ENCODE results near the gene KMT2D.

DNA sequence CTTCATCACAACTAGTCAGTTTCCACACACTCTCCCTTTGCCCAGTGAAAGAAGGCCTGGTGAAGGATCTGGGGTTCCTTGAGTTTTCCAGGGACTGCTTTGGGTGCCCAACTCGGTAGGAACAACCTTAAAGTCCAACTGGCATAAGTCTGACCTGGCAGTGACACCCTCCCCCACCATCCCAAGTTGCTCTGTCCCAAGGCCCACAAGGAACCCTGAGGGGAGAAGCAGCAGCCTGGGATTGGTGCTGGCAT lies 1.6 kb downstream of the KMT2D start:
- TF ChIP-seq, protein P1, sequence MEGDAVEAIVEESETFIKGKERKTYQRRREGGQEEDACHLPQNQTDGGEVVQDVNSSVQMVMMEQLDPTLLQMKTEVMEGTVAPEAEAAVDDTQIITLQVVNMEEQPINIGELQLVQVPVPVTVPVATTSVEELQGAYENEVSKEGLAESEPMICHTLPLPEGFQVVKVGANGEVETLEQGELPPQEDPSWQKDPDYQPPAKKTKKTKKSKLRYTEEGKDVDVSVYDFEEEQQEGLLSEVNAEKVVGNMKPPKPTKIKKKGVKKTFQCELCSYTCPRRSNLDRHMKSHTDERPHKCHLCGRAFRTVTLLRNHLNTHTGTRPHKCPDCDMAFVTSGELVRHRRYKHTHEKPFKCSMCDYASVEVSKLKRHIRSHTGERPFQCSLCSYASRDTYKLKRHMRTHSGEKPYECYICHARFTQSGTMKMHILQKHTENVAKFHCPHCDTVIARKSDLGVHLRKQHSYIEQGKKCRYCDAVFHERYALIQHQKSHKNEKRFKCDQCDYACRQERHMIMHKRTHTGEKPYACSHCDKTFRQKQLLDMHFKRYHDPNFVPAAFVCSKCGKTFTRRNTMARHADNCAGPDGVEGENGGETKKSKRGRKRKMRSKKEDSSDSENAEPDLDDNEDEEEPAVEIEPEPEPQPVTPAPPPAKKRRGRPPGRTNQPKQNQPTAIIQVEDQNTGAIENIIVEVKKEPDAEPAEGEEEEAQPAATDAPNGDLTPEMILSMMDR (IDR thresholded peaks at IDR 0.05): no peak
- TF ChIP-seq POLR2A (IDR thresholded peaks at IDR 0.05): no peak
